ENCODE data around the gene MEGF11.

The MEGF11 gene

DNA sequence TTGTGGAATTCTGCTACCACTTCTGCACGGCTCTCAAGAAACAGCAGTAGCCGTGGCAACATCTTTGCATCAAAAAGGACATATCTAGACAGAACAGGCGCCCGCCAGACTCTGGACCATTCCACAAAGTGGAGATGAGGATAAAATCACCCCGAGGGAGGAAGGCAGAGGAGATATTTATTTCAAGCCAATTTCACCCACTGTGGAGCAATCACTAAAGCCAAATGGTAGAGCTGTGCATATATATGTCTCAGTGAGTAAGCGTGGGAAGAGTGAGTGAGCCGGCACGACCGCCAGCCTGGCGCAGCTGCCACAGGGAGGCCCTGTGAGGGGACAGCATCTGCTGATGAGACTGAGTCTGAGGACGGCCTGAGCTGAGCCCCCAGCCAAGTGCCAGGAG, 111.3 kb downstream of the MEGF11 start:
- DNase-seq (ENCODE audit: low read depth): no peak

DNA sequence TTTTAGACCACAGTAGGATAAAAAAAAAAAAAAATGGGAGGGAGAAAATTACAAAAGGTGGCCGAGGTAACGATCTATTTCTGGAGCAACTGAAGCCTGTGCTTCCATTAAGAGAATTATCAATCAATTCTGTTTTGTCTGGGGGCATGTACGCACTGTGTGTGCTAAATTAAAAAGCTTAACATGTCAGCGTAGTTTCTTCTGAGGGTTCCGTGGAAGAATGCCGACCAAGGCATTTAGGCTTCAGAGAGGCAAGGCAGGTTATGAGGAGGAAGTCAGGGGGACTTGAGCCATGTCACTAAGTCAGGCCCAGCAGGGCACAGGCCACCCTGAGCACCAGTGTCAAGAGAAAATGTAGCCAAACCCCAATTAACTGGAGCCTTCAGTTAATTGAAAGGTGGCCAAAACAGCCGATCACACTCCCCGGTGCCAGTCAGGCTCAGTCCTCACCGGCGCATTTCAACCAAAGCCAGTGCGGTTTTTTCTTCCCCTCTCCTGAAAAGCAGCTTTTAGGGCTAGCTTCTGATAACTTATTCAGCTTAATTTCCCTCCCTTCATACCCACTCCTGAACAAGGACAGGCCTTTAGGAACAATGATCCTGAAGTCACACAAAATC, 113.9 kb downstream of the MEGF11 start:
- no peak for DNase-seq (ENCODE audit: low read depth)

DNA sequence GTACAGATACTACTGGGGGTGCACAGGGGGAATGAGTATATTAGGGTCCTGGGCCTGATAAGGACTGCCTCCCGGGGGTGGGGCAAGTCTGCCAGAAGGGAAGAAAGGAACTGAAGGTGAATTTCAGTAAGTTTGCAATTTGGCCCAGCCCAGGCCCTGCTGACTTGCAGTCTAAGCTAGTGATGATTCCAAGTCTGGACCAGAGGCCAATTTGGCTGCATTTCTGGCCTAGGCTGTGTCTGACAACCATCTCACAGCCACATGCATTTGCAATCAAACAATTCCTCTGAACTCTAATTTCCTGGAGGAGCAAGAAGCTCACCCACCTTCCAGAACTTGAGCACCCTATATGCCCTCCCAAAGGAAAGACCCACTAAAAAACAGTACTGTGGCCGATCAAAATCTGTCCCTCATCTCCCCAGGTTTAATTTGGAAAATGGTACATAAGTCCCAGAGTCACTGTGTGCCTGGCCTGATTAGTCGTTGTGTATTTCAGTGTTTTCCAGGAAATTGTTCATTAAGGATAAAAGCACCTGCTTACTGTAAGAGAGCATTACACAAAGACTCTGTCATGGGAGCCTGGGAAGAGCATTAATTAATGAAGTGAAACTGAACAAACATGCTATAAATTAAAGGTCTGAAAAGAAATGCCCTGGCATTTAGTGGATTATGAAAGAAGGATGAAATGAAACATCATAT, 114.5 kb downstream of the MEGF11 start:
- DNase-seq (ENCODE audit: low read depth): no peak

DNA sequence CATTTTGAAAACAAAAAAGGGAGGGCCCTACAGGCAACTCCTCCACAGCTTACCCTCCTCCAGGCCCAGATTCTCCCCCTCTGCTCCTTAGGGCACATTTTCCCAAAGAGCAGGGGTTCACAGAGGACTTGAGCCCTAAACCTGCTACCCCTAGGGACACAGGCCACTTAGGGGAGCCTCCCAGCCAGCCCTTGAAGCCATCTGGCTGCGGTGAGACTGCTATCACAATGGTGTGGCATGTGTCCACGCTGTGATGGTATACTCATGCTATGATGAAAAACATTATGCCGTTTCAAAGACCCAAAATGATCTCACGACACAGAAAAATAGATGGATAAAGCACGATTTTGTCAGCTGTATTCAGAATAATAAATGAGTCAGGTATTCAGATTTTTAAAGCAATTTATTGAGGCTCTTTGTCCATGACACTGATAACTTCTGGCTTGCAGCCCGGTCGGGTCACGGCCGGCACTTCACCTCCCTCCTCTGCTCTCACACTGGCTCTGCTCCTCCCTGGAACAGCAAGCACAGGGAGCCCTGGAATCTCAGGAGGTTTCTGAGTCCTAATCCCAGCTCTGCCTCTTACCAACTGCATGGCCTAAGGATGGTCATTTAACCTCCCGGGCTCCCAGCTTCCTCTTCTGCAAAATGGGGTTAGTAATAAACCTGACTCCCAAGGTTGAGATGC, 115.3 kb downstream of the MEGF11 start:
- DNase-seq (ENCODE audit: low read depth): no peak

- no peak for DNase-seq (ENCODE audit: low read depth)
Measured at GRCh38 chr15:66136948-66137347, 116.6 kb downstream of the MEGF11 start.

- no peak for DNase-seq (ENCODE audit: low read depth)
Measured at GRCh38 chr15:66135664-66136063, 117.9 kb downstream of the MEGF11 start.

GRCh38 chr15:66134284-66134683, 119.3 kb downstream of the MEGF11 start:
- no peak for DNase-seq (ENCODE audit: low read depth)

- no peak for DNase-seq (ENCODE audit: low read depth)
Measured at GRCh38 chr15:66133247-66133885, 120.2 kb downstream of the MEGF11 start.

DNA sequence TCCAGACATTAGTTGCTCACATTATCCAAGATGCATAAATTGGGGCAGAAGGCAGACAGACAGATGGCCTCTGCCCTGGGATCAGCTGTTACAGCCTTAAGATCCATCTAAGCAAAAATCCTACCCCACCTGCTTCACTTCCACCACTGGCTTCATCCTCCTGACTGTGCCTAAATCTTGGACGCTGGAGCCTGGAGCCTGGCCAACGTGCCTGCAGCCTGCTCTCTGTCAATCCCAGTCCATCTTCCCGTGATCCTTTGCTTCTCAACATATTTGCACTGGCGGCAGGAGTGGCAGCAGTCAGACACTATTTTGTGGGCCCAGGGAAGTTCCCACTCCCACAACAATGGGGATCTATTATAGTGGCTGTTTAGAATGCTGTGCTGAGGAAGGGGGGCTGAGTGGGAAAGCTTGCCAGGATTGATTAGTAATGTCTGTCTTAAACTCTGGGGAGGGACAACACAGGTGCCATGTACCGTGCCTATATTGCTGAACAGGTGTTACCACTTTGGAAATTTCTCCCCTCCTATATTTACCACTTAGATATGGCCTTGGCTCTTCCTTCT, 121.2 kb downstream of the MEGF11 start:
- no peak for DNase-seq (ENCODE audit: low read depth)

DNA sequence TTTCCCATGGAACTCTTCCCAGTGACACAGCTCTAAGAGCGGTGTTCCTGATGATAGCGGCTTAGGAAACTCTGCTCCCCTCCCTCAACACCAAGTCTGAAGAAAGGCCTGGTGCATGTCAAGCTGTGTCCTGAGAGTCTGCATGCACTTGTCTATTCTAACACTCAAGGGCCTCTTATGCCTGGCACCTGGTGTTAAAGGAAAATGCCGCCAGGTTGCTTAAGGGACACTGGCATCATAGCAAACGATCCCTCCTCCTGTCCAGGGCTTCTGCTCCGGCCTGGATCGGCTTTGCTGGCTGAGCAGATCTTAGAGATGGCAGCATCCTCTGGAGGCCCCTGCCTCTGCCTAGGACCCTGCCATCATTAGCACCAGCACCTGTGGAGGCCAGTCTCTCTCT, 121.7 kb downstream of the MEGF11 start:
- no peak for DNase-seq (ENCODE audit: low read depth)

DNA sequence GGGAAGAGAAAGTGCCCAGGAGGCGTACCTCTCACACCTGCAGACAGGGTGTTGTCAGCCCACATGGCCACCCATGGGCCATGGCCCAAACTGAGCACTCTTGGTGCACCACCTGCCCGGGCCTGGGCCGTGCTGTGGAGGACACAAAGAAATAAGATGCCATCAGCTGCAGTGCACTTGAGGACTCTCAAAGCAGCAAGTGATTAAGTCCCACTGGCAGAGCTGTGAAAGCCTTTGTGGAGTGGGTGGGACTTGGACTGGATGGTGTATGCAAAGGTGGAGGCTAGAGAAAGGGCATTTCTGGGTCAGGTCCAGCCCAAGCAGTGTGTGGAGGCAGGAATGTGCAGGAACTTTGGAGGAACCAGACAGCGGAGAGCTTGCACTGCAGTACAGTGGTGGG, 122.3 kb downstream of the MEGF11 start:
- DNase-seq (ENCODE audit: low read depth): no peak

DNA sequence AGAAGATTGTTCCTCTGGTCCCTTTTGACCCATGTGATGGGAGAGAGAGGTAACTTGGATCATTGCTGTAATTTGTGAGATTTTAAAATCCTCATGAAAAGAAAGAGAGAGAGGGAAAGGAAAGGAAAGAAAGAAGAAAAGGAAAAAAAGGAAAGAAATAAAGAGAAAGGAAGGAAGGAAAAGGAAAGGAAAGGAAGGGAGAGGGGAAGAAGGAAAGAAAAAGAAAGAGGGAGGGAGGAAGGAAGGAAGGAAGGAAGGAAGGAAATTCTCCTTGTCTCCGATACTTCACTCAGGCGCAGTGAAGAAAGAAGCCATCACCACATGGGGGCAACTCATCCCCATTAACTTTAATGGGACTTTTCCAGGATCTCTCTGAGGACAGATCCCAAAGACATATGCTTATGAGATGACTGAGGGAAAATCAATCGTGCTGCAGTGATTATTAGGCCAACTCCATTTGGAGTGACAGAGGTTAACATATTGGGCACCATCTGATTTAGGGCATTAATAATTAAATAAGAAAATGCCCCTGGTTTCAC, 123.0 kb downstream of the MEGF11 start:
- no peak for DNase-seq (ENCODE audit: low read depth)

DNA sequence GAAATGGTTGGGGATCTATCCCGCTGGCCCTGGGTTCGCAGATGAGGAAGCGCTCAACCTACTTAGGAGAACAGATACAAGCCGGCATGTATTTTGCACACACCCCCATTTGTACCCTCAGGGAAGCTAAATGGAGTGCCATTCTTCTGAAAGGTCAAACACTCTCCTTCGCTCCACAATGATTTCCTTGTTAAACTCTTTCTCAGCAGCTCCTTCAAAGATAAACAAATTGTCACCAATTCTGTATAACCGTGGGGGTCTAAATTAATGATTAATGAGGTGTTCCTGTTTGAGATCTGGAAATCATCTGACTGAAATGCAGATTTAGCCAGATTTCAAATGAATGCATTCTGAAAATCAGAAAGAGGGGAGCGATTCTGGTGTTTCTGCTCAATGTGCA, 124.0 kb downstream of the MEGF11 start:
- DNase-seq (ENCODE audit: low read depth): no peak

DNA sequence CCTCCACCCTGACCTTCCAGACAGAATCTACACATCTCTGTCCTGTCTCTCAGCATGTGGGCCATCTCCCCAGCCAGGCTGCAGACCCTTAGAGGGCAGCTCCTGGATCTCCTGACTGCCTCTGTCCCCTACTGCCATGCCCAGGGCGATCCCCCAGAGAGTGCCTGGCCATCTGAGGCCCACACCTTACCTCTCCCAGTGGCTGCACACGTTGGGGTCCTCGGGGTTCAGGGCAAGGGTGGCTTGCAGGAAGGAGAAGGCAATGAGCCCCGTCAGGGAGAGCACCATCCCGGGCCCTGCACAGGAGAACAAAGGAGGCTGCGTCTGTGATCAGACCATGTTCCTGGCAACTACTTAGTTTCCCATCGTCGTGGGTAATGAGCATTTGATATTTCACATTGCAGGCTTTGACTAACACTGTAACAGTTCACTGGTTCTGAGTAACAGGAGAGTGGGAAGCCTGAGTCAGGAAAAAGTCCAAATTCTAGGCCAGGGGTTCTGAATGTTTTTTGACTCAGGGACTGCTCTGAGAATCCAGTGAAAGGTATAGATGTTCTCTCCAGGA, 125.4 kb downstream of the MEGF11 start:
- no peak for DNase-seq (ENCODE audit: low read depth)

- no peak for DNase-seq (ENCODE audit: low read depth)
Measured at GRCh38 chr15:66126456-66126855, 127.1 kb downstream of the MEGF11 start.

DNA sequence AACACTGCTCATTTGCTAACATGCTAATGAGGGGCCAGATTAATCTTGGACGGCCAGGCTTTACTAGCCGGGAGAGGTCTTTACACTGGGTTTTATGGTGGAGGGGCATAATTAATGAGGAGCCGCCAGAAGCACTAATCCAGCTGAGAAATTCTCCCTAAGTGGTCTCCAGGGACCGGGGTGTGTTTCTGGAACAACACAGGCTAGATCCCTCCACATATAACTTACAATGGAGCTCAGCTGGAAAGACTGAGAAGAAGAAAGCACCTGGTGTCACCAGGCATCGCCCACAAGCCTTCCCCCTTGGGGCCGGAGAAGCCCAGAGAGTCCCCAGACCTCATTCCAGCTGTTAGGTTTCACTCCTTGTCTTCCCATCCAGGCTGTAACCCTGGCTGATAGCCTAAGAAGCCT, 127.5 kb downstream of the MEGF11 start:
- DNase-seq (ENCODE audit: low read depth): no peak

GRCh38 chr15:66124651-66125050, 128.9 kb downstream of the MEGF11 start:
- DNase-seq (ENCODE audit: low read depth): no peak

DNA sequence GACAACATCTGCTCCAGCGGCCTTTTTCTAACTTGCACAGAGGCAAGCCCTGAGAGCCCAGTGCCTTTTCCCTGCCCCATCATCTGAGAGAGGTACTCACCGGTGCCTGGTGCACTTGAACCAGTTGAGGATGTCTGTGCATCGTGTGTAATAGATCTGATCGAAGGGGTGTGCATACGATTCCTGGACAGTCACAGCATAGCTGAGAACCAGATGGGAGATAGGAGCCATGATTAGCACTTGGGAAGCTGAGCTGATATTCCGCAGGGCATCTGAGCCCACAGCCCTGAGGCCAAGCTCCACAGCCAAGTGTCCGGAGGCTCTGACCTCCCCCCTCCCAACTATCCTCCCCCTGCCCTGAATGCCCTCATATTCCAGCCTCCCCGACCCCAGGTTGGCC, 129.8 kb downstream of the MEGF11 start:
- no peak for DNase-seq (ENCODE audit: low read depth)

DNA sequence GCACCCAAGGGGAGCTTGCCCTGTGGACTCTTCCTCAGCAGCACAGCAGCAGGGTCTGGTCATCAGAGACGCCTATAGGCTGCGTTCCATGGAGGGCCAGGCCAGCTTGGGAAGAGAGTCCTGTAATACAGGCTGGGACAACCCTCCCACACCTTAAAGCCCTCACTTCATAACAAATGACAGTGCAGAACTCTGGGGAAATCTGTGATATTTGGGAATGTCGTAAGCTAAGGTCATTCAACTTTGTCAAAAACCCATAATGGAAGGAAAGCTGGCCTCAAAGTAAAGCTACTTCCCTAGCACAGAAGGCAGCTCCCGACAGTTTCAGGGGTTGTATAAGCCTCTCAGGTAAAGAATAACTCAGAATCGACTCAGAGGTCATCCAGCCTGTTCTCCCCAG, 133.1 kb downstream of the MEGF11 start:
- no peak for DNase-seq (ENCODE audit: low read depth)

DNA sequence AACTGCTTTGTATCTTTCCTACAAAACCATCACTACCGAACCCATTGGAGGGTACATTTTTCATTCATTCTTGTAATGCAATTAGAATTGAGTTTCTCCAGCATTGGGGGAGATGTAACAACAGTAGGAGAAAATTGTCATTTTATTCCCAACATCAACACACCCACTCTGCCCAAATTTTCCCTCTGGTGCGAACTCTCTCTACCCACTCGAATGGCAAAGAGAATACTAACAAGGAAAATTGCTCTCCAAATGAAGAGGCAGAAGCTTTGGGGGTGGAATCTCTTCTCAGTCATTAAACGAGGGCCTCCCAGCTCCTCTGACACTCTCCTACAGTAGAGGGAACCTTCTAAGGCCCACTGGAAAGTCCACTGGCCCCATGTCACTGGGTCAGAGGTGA, 135.7 kb downstream of the MEGF11 start:
- no peak for DNase-seq (ENCODE audit: low read depth)

- no peak for DNase-seq (ENCODE audit: low read depth)
Measured at GRCh38 chr15:66115568-66116206, 137.9 kb downstream of the MEGF11 start.
